Right lobe of liver (tissue), 4 donors: Measurements from ENCODE around the gene SKA1.

ENCODE experiments used
- CTCF ChIP-seq, 4 donors: fragments of 200-600 bp in 3 of 4; fragments of 450-650 bp in 1 of 4; IDR thresholded peaks; one replicate each; pipeline versions ENCODE4 v1.5.1 to v1.8.0; 2016 to 2022; ENCODE audit warnings: antibody characterized with exemption in 4 of 4, mild to moderate bottlenecking in 2 of 4
- POLR2A ChIP-seq: fragments of 450-650 bp; IDR thresholded peaks from one replicate; pipeline ENCODE4 v1.6.1; 2017; ENCODE audit warnings: antibody characterized with exemption, mild to moderate bottlenecking
- donor health status: DM: no; HTN: no; CAD: no.
- donor health status: DM: no; HTN: no; CAD: no.
- donor health status: DM: no; HTN: yes; CAD: no.

GRCh38 chr18:50350699-50351098, 24.1 kb upstream of the SKA1 start:
- TF ChIP-seq CTCF (IDR thresholded peaks at IDR 0.05) = no peak
- no peak for TF ChIP-seq POLR2A
